HepG2 (cell line): ENCODE measurements around the gene ATRNL1. TPM values are rescaled to one million over a fixed set of nuclear protein-coding genes. Genes with fewer than 3 reads are reported as not detected.

Experiments
- ATAC-seq: fragments of 200-7000 bp; cut with Tn5 transposase; 3 replicates; pipeline ENCODE4 v1.9.1; 2020; ENCODE audit warnings: mild to moderate bottlenecking, moderate library complexity
- BruUV-seq: library from RNA; stranded (reverse); fragments of 400-500 nt; replicated peaks from 2 replicates; lab custom pipeline; 2021; lab: Mats Ljungman, UMichigan
- CTCF ChIA-PET: fragments of 300-600 bp; formaldehyde crosslinking; extraction: SDS; loops from one replicate; lab custom pipeline; 2021; ENCODE audit warnings: low total read pairs, inconsistent platforms, low intra/inter-chr PET ratio; lab: Yijun Ruan, JAX
- POLR2A ChIA-PET: fragments of 350-600 bp; sonication (Branson Sonifier 250); formaldehyde crosslinking; loops from one replicate; lab custom pipeline; 2020; ENCODE audit warnings: antibody characterized with exemption, inconsistent platforms; lab: Yijun Ruan, JAX
- DNase-seq: peaks from one replicate; pipeline ENCODE4 v3.0.0-alpha.2; 2015; ENCODE audit warnings: low spot score
- FAIRE-seq: peaks from 3 replicates; lab custom pipeline; 2011; peaks lifted over from hg19 to GRCh38; lab: Jason Lieb, UNC
- H2AFZ ChIP-seq: one replicate; pipeline ENCODE4 v1.6.1; 2011; ENCODE audit warnings: low read length, inconsistent platforms
- H3K27ac ChIP-seq: fragments of 300-600 bp; 3 replicates; pipeline ENCODE4 v1.8.0; 2011; ENCODE audit warnings: mixed run types, mild to moderate bottlenecking, mixed read lengths, low read length, inconsistent platforms; ENCODE audit not compliant: insufficient read depth; ENCODE audit errors: extremely low read length
- H3K27me3 ChIP-seq, 2 experiments: fragments of 200-600 bp in 1 of 2; 2 replicates in 1 of 2; 3 replicates in 1 of 2; pipeline versions ENCODE4 v1.6.0 to v1.8.0; 2011; ENCODE audit warnings: low read length in 2 of 2, mild to moderate bottlenecking in 2 of 2, moderate library complexity in 2 of 2, inconsistent platforms in 1 of 2; ENCODE audit not compliant: insufficient read depth in 2 of 2, control insufficient read depth in 1 of 2
- H3K36me3 ChIP-seq, 2 experiments: fragments of 200-600 bp in 1 of 2; replicated peaks in 1 of 2; 2 replicates in 1 of 2; 3 replicates in 1 of 2; pipeline versions ENCODE4 v1.5.1 to v1.8.0; 2011; ENCODE audit warnings: low read length in 2 of 2, inconsistent platforms in 1 of 2; ENCODE audit not compliant: insufficient read depth in 2 of 2, control insufficient read depth in 1 of 2
- H3K4me1 ChIP-seq: 2 replicates; pipeline ENCODE4 v1.5.1; 2012; ENCODE audit warnings: low read length, inconsistent platforms; ENCODE audit not compliant: insufficient read depth
- H3K4me2 ChIP-seq: 2 replicates; pipeline ENCODE4 v1.6.0; 2011; ENCODE audit warnings: low read depth, low read length, inconsistent platforms
- H3K4me3 ChIP-seq, 3 experiments: fragments of 200-600 bp in 1 of 3; sonication (generic), shearing (Covaris generic) in 1 of 3; replicated peaks in 1 of 3; 2 replicates each; pipeline ENCODE4 v1.5.1; 2011 to 2016; ENCODE audit warnings: low read length in 3 of 3, inconsistent platforms in 2 of 3, low read depth in 2 of 3, mild to moderate bottlenecking in 2 of 3, control low read depth in 1 of 3, mixed read lengths in 1 of 3; ENCODE audit not compliant: insufficient read depth in 1 of 3
- H3K79me2 ChIP-seq: one replicate; pipeline ENCODE4 v1.6.1; 2011; ENCODE audit warnings: low read length, inconsistent platforms; ENCODE audit not compliant: insufficient read depth
- H3K9ac ChIP-seq: 2 replicates; pipeline ENCODE4 v1.6.0; 2011; ENCODE audit warnings: mild to moderate bottlenecking, low read depth, low read length, inconsistent platforms; ENCODE audit not compliant: insufficient read depth
- H3K9me3 ChIP-seq: 2 replicates; pipeline ENCODE4 v1.5.1; 2012; ENCODE audit warnings: mild to moderate bottlenecking, low read length
- H4K20me1 ChIP-seq: 2 replicates; pipeline ENCODE4 v1.6.0; 2011; ENCODE audit warnings: inconsistent platforms, mild to moderate bottlenecking, low read length, moderate library complexity; ENCODE audit not compliant: insufficient read depth
- IRF2 ChIP-seq: IDR thresholded peaks from 2 replicates; pipeline ENCODE4 v1.6.1; 2018; ENCODE audit warnings: missing genetic modification reagents, missing compliant biosample characterization
- SMAD1 ChIP-seq: sonication (generic); formaldehyde crosslinking; IDR thresholded peaks from 2 replicates; pipeline ENCODE4 v1.4.0; 2020; ENCODE audit warnings: missing genetic modification reagents, low read depth, mild to moderate bottlenecking, borderline replicate concordance
- SMC3 ChIP-seq: IDR thresholded peaks from 2 replicates; pipeline ENCODE4 v1.6.1; 2011; ENCODE audit warnings: low read length, improper control_type of control experiment
- SOX6 ChIP-seq, 2 experiments: fragments of 450-650 bp in 1 of 2; sonication (generic) in 1 of 2; formaldehyde crosslinking in 1 of 2; IDR thresholded peaks; 2 replicates each; pipeline versions ENCODE4 v1.4.0 to v1.6.1; 2017 to 2020; ENCODE audit warnings: antibody characterized with exemption in 1 of 2, mild to moderate bottlenecking in 1 of 2, missing genetic modification reagents in 1 of 2
- ZNF101 ChIP-seq: sonication (generic); formaldehyde crosslinking; IDR thresholded peaks from 2 replicates; pipeline ENCODE4 v1.4.0; 2020; ENCODE audit warnings: mild to moderate bottlenecking, low read depth, missing genetic modification reagents, borderline replicate concordance
- ZNF230 ChIP-seq: sonication (generic); formaldehyde crosslinking; IDR thresholded peaks from 2 replicates; pipeline ENCODE4 v1.4.0; 2020; ENCODE audit warnings: mild to moderate bottlenecking, missing genetic modification reagents
- ZNF589 ChIP-seq: sonication (generic); formaldehyde crosslinking; conservative IDR thresholded peaks from 2 replicates; pipeline ENCODE4 v1.8.0; 2022; ENCODE audit warnings: mild to moderate bottlenecking, moderate library complexity, missing genetic modification reagents
- WGBS: methylation state at CpG from one replicate; pipeline ENCODE4 v1.1.6; 2017; ENCODE audit warnings: low lambda C conversion rate; 5-methylcytosine and 5-hydroxymethylcytosine counted together
- in situ Hi-C: cut with HindIII; loops from 2 replicates; pipeline ENCODE4 v1.10.0; 2017; ENCODE audit warnings: low pct_unique_long_range_greater_than_20kb; ENCODE audit not compliant: extremely low pct_ligation_motif_present
- intact Hi-C: fragments of 100-400 bp; cut with micrococcal nuclease; formaldehyde crosslinking; loops from one replicate; pipeline ENCODE4 v1.10.0; 2022; ENCODE audit not compliant: unreplicated experiment
- polyA plus RNA-seq, 8 experiments: library from polyadenylated mRNA; depleted of rRNA in 3 of 8; stranded (reverse) in 7 of 8; unstranded in 1 of 8; fragments of >200 nt; fragmentation: Illumina TruSeq in 4 of 8; extraction: Trizol in 4 of 8; gene quantifications; 2 replicates each; pipeline versions ENCODE4 v1.2.1 to v1.2.3, GENCODE V29; 2011 to 2016; ENCODE audit warnings: low read depth in 4 of 8, missing spikeins in 1 of 8, mixed read lengths in 1 of 8; ENCODE audit not compliant: insufficient read depth in 1 of 8
- total RNA-seq, 5 experiments: library from RNA; depleted of rRNA; stranded (reverse); fragments of >200 nt; fragmentation: Illumina TruSeq; extraction: Trizol; gene quantifications; 2 replicates each; pipeline ENCODE4 v1.2.3, GENCODE V29; 2016; ENCODE audit warnings: low read depth in 1 of 5
- TF ChIP-seq, protein P1 (sequence below): sonication (generic); formaldehyde crosslinking; IDR thresholded peaks from 2 replicates; pipeline ENCODE4 v1.4.0; 2020; ENCODE audit warnings: missing genetic modification reagents, mild to moderate bottlenecking, borderline replicate concordance
- TF ChIP-seq, protein P2 (sequence below): sonication (generic); formaldehyde crosslinking; IDR thresholded peaks from 2 replicates; pipeline ENCODE4 v1.8.0; 2023; ENCODE audit warnings: mild to moderate bottlenecking, missing genetic modification reagents
- TF ChIP-seq, protein P3 (sequence below): fragments of 450-650 bp; IDR thresholded peaks from 2 replicates; pipeline ENCODE4 v1.6.1; 2016

Gene ATRNL1
- total and polyA plus RNA-seq, 2 of the 13 experiments (the other 11 are each of a cell fraction or from before 2014, with no cell fraction given), result 0.04 TPM; not detected in 1

DNA sequence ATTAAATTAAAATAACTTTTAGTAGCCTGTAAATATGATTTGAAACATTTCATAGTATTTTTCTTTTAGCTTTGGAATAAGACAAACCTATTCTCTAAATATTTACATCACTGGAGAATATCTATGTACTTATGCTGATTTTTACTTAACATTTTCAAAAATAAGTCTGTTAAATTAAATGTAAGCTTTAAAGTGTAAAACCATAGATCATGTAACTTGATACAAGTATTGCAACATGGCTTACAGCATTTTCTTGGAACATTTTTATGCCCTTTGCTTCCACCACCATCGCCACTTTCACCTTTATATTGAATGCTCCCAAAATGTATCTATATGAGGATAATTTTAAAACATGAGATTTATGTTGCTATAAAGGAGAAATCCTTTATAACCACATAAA is 752.8 kb downstream of the ATRNL1 start:
- Histone ChIP-seq H3K79me2 (no peaks in the 10 kb centered on the region), H3K27ac (no peak overlapping the region), H3K4me2 (no peak overlapping the region), H3K36me3 (no peaks in the 10 kb centered on the region), H2AFZ (no peak overlapping the region), H3K4me1 (no peaks in the 10 kb centered on the region), H4K20me1 (no peaks in the 10 kb centered on the region), H3K9me3 (no peaks in the 10 kb centered on the region), H3K9ac (no peak overlapping the region), H3K4me3 (no peak overlapping the region), H3K27me3 (no peaks in the 10 kb centered on the region)
- in situ Hi-C loops (no loop called here), intact Hi-C loops (no loop called here)
- ATAC-seq (no peak), FAIRE-seq (no peak), DNase-seq (no peak)
- no TSS peak for BruUV-seq
- ChIA-PET POLR2A (no interaction called here), CTCF (no interaction called here)
- TF ChIP-seq ZNF230 (CRISPR knock-in tag) (no peak), SOX6 (IDR thresholded peaks at IDR 0.05) (no peak), SOX6 (CRISPR knock-in tag; IDR thresholded peaks at IDR 0.05) (no peak), IRF2 (CRISPR knock-in tag) (no peak)
- TF ChIP-seq, protein P1, sequence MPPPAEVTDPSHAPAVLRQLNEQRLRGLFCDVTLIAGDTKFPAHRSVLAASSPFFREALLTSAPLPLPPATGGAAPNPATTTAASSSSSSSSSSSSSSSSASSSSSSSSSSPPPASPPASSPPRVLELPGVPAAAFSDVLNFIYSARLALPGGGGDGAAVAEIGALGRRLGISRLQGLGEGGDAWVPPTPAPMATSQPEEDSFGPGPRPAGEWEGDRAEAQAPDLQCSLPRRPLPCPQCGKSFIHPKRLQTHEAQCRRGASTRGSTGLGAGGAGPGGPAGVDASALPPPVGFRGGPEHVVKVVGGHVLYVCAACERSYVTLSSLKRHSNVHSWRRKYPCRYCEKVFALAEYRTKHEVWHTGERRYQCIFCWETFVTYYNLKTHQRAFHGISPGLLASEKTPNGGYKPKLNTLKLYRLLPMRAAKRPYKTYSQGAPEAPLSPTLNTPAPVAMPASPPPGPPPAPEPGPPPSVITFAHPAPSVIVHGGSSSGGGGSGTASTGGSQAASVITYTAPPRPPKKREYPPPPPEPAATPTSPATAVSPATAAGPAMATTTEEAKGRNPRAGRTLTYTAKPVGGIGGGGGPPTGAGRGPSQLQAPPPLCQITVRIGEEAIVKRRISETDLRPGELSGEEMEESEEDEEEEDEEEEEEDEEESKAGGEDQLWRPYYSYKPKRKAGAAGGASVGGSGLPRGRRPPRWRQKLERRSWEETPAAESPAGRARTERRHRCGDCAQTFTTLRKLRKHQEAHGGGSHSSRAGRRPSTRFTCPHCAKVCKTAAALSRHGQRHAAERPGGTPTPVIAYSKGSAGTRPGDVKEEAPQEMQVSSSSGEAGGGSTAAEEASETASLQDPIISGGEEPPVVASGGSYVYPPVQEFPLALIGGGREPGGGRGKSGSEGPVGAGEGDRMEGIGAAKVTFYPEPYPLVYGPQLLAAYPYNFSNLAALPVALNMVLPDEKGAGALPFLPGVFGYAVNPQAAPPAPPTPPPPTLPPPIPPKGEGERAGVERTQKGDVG (CRISPR knock-in tag), result no peak
- 4% methylated on average over 1 of the region's 1 CpG for WGBS

DNA sequence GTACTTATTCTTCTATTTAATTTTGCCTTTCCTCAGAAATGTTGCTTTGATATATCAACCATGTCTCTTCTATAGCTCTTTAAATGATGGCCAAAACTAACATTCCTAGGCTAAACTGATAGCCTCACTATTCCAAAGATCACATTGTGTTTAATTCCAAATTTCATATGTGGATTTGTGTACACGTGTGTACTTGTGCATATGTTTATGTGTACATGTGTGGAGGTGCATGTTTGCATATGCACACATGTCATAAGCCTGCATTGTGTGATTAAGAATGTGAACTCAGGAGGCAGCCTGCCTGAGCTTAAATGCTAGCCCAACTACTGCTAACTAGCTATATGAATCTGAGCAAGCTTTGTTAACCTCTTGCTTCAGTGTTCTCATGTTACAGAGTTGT is 753.4 kb downstream of the ATRNL1 start:
- BruUV-seq, result no TSS peak
- no peak for FAIRE-seq
- CTCF ChIA-PET, result no interaction called here

More for the DNA sequence above, 753.4 kb downstream of the ATRNL1 start:
- Histone ChIP-seq H3K79me2 (no peaks in the 10 kb centered on the region), H3K4me3 (no peak overlapping the region), H3K4me1 (no peaks in the 10 kb centered on the region), H4K20me1 (no peaks in the 10 kb centered on the region), H3K4me2 (no peak overlapping the region), H3K27ac (no peak overlapping the region), H3K27me3 (no peaks in the 10 kb centered on the region), H3K9me3 (no peaks in the 10 kb centered on the region), H3K9ac (no peak overlapping the region), H3K36me3 (no peaks in the 10 kb centered on the region), H2AFZ (no peak overlapping the region)
- in situ Hi-C loops (no loop called here), intact Hi-C loops (no loop called here)
- 0% methylated on average over 1 of the region's 1 CpG for WGBS
- ATAC-seq (no peak), DNase-seq (no peak)
- POLR2A ChIA-PET, result no interaction called here
- TF ChIP-seq ZNF101 (no peak), ZNF589 (CRISPR knock-in tag) (no peak), SMAD1 (no peak), SMC3 (no peak)
- TF ChIP-seq, protein P2, sequence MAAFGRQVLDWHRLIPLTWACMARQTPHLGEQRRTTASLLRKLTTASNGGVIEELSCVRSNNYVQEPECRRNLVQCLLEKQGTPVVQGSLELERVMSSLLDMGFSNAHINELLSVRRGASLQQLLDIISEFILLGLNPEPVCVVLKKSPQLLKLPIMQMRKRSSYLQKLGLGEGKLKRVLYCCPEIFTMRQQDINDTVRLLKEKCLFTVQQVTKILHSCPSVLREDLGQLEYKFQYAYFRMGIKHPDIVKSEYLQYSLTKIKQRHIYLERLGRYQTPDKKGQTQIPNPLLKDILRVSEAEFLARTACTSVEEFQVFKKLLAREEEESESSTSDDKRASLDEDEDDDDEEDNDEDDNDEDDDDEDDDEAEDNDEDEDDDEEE (CRISPR knock-in tag), result no peak
- TF ChIP-seq, protein P3, sequence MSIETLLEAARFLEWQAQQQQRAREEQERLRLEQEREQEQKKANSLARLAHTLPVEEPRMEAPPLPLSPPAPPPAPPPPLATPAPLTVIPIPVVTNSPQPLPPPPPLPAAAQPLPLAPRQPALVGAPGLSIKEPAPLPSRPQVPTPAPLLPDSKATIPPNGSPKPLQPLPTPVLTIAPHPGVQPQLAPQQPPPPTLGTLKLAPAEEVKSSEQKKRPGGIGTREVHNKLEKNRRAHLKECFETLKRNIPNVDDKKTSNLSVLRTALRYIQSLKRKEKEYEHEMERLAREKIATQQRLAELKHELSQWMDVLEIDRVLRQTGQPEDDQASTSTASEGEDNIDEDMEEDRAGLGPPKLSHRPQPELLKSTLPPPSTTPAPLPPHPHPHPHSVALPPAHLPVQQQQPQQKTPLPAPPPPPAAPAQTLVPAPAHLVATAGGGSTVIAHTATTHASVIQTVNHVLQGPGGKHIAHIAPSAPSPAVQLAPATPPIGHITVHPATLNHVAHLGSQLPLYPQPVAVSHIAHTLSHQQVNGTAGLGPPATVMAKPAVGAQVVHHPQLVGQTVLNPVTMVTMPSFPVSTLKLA, result peak; percentile 92
